ENCODE results near the gene TFEB.

Gene TFEB

GRCh38 chr6:41668968-41669367, 66.4 kb downstream of the TFEB start:
- Histone ChIP-seq H3K79me2 (ENCODE audit: control insufficient read depth, insufficient read depth, low read length, unreplicated experiment) (no peaks in the 10 kb centered on the region), H3K4me1 (ENCODE audit: control insufficient read depth, insufficient read depth, low read length, unreplicated experiment) (no peaks in the 10 kb centered on the region), H3K27me3 (ENCODE audit: insufficient read depth, low read length) (peaks cover 72% of the 10 kb centered on the region), H3K27ac (ENCODE audit: low read depth, low read length) (no peak overlapping the region), H3K36me3 (ENCODE audit: insufficient read depth, low read length) (no peaks in the 10 kb centered on the region), H3K4me3 (ENCODE audit: low read depth, low read length) (no peak overlapping the region), H2AFZ (ENCODE audit: low read length, unreplicated experiment) (no peak overlapping the region)

- Histone ChIP-seq H3K79me2 (ENCODE audit: control insufficient read depth, insufficient read depth, low read length, unreplicated experiment) (no peaks in the 10 kb centered on the region), H2AFZ (ENCODE audit: low read length, unreplicated experiment) (no peak overlapping the region), H3K27ac (ENCODE audit: low read depth, low read length) (no peak overlapping the region), H3K4me1 (ENCODE audit: control insufficient read depth, insufficient read depth, low read length, unreplicated experiment) (no peaks in the 10 kb centered on the region), H3K27me3 (ENCODE audit: insufficient read depth, low read length) (peaks cover 79% of the 10 kb centered on the region), H3K36me3 (ENCODE audit: insufficient read depth, low read length) (no peaks in the 10 kb centered on the region), H3K4me3 (ENCODE audit: low read depth, low read length) (no peak overlapping the region)
Observed at GRCh38 chr6:41667195-41667594, 68.2 kb downstream of the TFEB start.

- Histone ChIP-seq H2AFZ (ENCODE audit: low read length, unreplicated experiment) (no peak overlapping the region), H3K4me1 (ENCODE audit: control insufficient read depth, insufficient read depth, low read length, unreplicated experiment) (no peaks in the 10 kb centered on the region), H3K27ac (ENCODE audit: low read depth, low read length) (no peak overlapping the region), H3K79me2 (ENCODE audit: control insufficient read depth, insufficient read depth, low read length, unreplicated experiment) (no peaks in the 10 kb centered on the region), H3K4me3 (ENCODE audit: low read depth, low read length) (no peak overlapping the region), H3K36me3 (ENCODE audit: insufficient read depth, low read length) (no peaks in the 10 kb centered on the region), H3K27me3 (ENCODE audit: insufficient read depth, low read length) (peaks cover 75% of the 10 kb centered on the region)
Observed at GRCh38 chr6:41664271-41664670, 71.1 kb downstream of the TFEB start.

- Histone ChIP-seq H3K4me1 (ENCODE audit: control insufficient read depth, insufficient read depth, low read length, unreplicated experiment) (no peaks in the 10 kb centered on the region), H3K79me2 (ENCODE audit: control insufficient read depth, insufficient read depth, low read length, unreplicated experiment) (no peaks in the 10 kb centered on the region), H3K27me3 (ENCODE audit: insufficient read depth, low read length) (peaks cover 76% of the 10 kb centered on the region), H3K27ac (ENCODE audit: low read depth, low read length) (no peak overlapping the region), H3K4me3 (ENCODE audit: low read depth, low read length) (no peak overlapping the region), H2AFZ (ENCODE audit: low read length, unreplicated experiment) (no peak overlapping the region), H3K36me3 (ENCODE audit: insufficient read depth, low read length) (no peaks in the 10 kb centered on the region)
Observed at GRCh38 chr6:41663568-41663967, 71.8 kb downstream of the TFEB start.

- Histone ChIP-seq H3K4me1 (ENCODE audit: control insufficient read depth, insufficient read depth, low read length, unreplicated experiment) (peaks cover 5% of the 10 kb centered on the region), H3K79me2 (ENCODE audit: control insufficient read depth, insufficient read depth, low read length, unreplicated experiment) (no peaks in the 10 kb centered on the region), H3K36me3 (ENCODE audit: insufficient read depth, low read length) (no peaks in the 10 kb centered on the region), H3K27ac (ENCODE audit: low read depth, low read length) (no peak overlapping the region), H3K4me3 (ENCODE audit: low read depth, low read length) (no peak overlapping the region), H2AFZ (ENCODE audit: low read length, unreplicated experiment) (no peak overlapping the region), H3K27me3 (ENCODE audit: insufficient read depth, low read length) (peaks cover 61% of the 10 kb centered on the region)
Observed at GRCh38 chr6:41659935-41660334, 75.5 kb downstream of the TFEB start.

GRCh38 chr6:41658636-41659035, 76.8 kb downstream of the TFEB start:
- H3K36me3 ChIP-seq (ENCODE audit: insufficient read depth, low read length) = no peaks in the 10 kb centered on the region
- H3K4me3 ChIP-seq (ENCODE audit: low read depth, low read length) = no peak overlapping the region
- peaks cover 59% of the 10 kb centered on the region for H3K27me3 ChIP-seq (ENCODE audit: insufficient read depth, low read length)
- no peaks in the 10 kb centered on the region for H3K79me2 ChIP-seq (ENCODE audit: control insufficient read depth, insufficient read depth, low read length, unreplicated experiment)
- H2AFZ ChIP-seq (ENCODE audit: low read length, unreplicated experiment) = no peak overlapping the region
- no peak overlapping the region for H3K27ac ChIP-seq (ENCODE audit: low read depth, low read length)
- peaks cover 5% of the 10 kb centered on the region for H3K4me1 ChIP-seq (ENCODE audit: control insufficient read depth, insufficient read depth, low read length, unreplicated experiment)

- Histone ChIP-seq H3K4me3 (ENCODE audit: low read depth, low read length) (no peak overlapping the region), H3K27me3 (ENCODE audit: insufficient read depth, low read length) (peaks cover 51% of the 10 kb centered on the region), H3K79me2 (ENCODE audit: control insufficient read depth, insufficient read depth, low read length, unreplicated experiment) (no peaks in the 10 kb centered on the region), H3K27ac (ENCODE audit: low read depth, low read length) (no peak overlapping the region), H3K4me1 (ENCODE audit: control insufficient read depth, insufficient read depth, low read length, unreplicated experiment) (peaks cover 5% of the 10 kb centered on the region), H2AFZ (ENCODE audit: low read length, unreplicated experiment) (no peak overlapping the region), H3K36me3 (ENCODE audit: insufficient read depth, low read length) (no peaks in the 10 kb centered on the region)
Observed at GRCh38 chr6:41657131-41658094, 78.0 kb downstream of the TFEB start.

- Histone ChIP-seq H3K27me3 (ENCODE audit: insufficient read depth, low read length) (peaks cover 41% of the 10 kb centered on the region), H3K4me1 (ENCODE audit: control insufficient read depth, insufficient read depth, low read length, unreplicated experiment) (peaks cover 5% of the 10 kb centered on the region), H3K36me3 (ENCODE audit: insufficient read depth, low read length) (no peaks in the 10 kb centered on the region), H3K79me2 (ENCODE audit: control insufficient read depth, insufficient read depth, low read length, unreplicated experiment) (no peaks in the 10 kb centered on the region), H3K4me3 (ENCODE audit: low read depth, low read length) (no peak overlapping the region), H2AFZ (ENCODE audit: low read length, unreplicated experiment) (no peak overlapping the region), H3K27ac (ENCODE audit: low read depth, low read length) (no peak overlapping the region)
Observed at GRCh38 chr6:41656002-41656691, 79.3 kb downstream of the TFEB start.

- Histone ChIP-seq H3K27me3 (ENCODE audit: insufficient read depth, low read length) (peaks cover 38% of the 10 kb centered on the region), H3K27ac (ENCODE audit: low read depth, low read length) (no peak overlapping the region), H3K79me2 (ENCODE audit: control insufficient read depth, insufficient read depth, low read length, unreplicated experiment) (no peaks in the 10 kb centered on the region), H3K36me3 (ENCODE audit: insufficient read depth, low read length) (no peaks in the 10 kb centered on the region), H2AFZ (ENCODE audit: low read length, unreplicated experiment) (no peak overlapping the region), H3K4me3 (ENCODE audit: low read depth, low read length) (no peak overlapping the region), H3K4me1 (ENCODE audit: control insufficient read depth, insufficient read depth, low read length, unreplicated experiment) (peaks cover 5% of the 10 kb centered on the region)
Observed at GRCh38 chr6:41655646-41656001, 79.8 kb downstream of the TFEB start.

GRCh38 chr6:41655176-41655575, 80.2 kb downstream of the TFEB start:
- Histone ChIP-seq H3K4me1 (ENCODE audit: control insufficient read depth, insufficient read depth, low read length, unreplicated experiment) (peaks cover 5% of the 10 kb centered on the region), H3K27me3 (ENCODE audit: insufficient read depth, low read length) (peaks cover 34% of the 10 kb centered on the region), H3K4me3 (ENCODE audit: low read depth, low read length) (no peak overlapping the region), H3K27ac (ENCODE audit: low read depth, low read length) (no peak overlapping the region), H3K36me3 (ENCODE audit: insufficient read depth, low read length) (no peaks in the 10 kb centered on the region), H2AFZ (ENCODE audit: low read length, unreplicated experiment) (no peak overlapping the region), H3K79me2 (ENCODE audit: control insufficient read depth, insufficient read depth, low read length, unreplicated experiment) (no peaks in the 10 kb centered on the region)
